CD4-positive, alpha-beta T cell treated with Interleukin-17A for 4 hours (primary cell): ENCODE data around the gene GAL3ST2.
"Not testable (repeated sequence)": the region's sequence is repeated elsewhere in the genome, so short reads cannot be mapped to it uniquely, and the experiment has no call there.

Experiments
- DNase-seq: peaks from one replicate; pipeline ENCODE4 v3.0.0-alpha.2; 2020; ENCODE audit warnings: mixed read lengths

GAL3ST2 gene

GRCh38 chr2:241796209-241796608, 19.6 kb downstream of the GAL3ST2 start:
- DNase-seq = no peak

GRCh38 chr2:241796610-241797138, 20.1 kb downstream of the GAL3ST2 start:
- DNase-seq = no peak

- no peak for DNase-seq
Measured at GRCh38 chr2:241797441-241798080, 20.9 kb downstream of the GAL3ST2 start.

GRCh38 chr2:241798081-241798630, 21.5 kb downstream of the GAL3ST2 start:
- no peak for DNase-seq

GRCh38 chr2:241798631-241799521, 22.3 kb downstream of the GAL3ST2 start:
- no peak for DNase-seq

GRCh38 chr2:241799522-241800197, 23.0 kb downstream of the GAL3ST2 start:
- no peak for DNase-seq

GRCh38 chr2:241800198-241800903, 23.7 kb downstream of the GAL3ST2 start:
- DNase-seq = not testable (repeated sequence)

- no peak for DNase-seq
Measured at GRCh38 chr2:241801611-241802420, 25.2 kb downstream of the GAL3ST2 start.

- no peak for DNase-seq
Measured at GRCh38 chr2:241802421-241803318, 26.0 kb downstream of the GAL3ST2 start.

- peak; percentile 38 for DNase-seq
Measured at GRCh38 chr2:241803387-241804325, 27.0 kb downstream of the GAL3ST2 start.

- DNase-seq = peak; percentile 13
Measured at GRCh38 chr2:241804326-241805229, 28.0 kb downstream of the GAL3ST2 start.

GRCh38 chr2:241806217-241806616, 29.6 kb downstream of the GAL3ST2 start:
- DNase-seq = not testable (repeated sequence)

- no peak for DNase-seq
Measured at GRCh38 chr2:241808051-241808720, 31.6 kb downstream of the GAL3ST2 start.

GRCh38 chr2:241808721-241809382, 32.2 kb downstream of the GAL3ST2 start, which contains the start of gene NEU4:
NEU4 (plus strand) TSS chr2:241809193; CDS start chr2:241814485, 5,292 bp downstream.
- DNase-seq = no peak

GRCh38 chr2:241809383-241810306, 33.0 kb downstream of the GAL3ST2 start:
- no peak for DNase-seq
